GM12872 (cell line): Measurements from ENCODE around the gene ASGR1.
A peak's percentile ranks its signal among the peaks of the same experiment; 100 is the strongest.

Source experiments
- TF ChIP-seq, protein P1 (sequence below): IDR thresholded peaks from 3 replicates; pipeline ENCODE4 v1.5.1; 2011; ENCODE audit warnings: low read depth, mild to moderate bottlenecking, low read length, moderate library complexity; ENCODE audit not compliant: insufficient read depth

ASGR1 gene

DNA sequence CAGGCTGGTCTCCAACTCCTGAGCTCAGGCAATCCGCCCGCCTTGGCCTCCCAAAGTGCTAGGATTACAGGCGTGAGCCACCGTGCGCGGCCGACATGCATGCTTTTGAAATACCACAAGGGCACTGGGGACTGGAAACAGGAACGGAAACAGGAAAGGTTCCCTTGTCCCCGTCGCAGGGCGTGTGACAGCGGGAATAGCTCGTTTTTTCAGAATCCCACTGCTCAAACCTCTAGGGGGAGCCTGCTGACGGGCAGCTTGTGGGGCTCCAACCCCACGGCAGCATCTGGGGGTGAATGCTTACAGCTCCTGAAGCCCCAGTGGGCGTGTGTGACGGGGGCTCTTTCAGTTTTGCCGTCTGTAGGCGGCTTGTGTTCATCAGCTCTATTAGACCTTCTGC, 45.7 kb downstream of the ASGR1 start:
- TF ChIP-seq, protein P1, sequence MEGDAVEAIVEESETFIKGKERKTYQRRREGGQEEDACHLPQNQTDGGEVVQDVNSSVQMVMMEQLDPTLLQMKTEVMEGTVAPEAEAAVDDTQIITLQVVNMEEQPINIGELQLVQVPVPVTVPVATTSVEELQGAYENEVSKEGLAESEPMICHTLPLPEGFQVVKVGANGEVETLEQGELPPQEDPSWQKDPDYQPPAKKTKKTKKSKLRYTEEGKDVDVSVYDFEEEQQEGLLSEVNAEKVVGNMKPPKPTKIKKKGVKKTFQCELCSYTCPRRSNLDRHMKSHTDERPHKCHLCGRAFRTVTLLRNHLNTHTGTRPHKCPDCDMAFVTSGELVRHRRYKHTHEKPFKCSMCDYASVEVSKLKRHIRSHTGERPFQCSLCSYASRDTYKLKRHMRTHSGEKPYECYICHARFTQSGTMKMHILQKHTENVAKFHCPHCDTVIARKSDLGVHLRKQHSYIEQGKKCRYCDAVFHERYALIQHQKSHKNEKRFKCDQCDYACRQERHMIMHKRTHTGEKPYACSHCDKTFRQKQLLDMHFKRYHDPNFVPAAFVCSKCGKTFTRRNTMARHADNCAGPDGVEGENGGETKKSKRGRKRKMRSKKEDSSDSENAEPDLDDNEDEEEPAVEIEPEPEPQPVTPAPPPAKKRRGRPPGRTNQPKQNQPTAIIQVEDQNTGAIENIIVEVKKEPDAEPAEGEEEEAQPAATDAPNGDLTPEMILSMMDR: peak; percentile 71

DNA sequence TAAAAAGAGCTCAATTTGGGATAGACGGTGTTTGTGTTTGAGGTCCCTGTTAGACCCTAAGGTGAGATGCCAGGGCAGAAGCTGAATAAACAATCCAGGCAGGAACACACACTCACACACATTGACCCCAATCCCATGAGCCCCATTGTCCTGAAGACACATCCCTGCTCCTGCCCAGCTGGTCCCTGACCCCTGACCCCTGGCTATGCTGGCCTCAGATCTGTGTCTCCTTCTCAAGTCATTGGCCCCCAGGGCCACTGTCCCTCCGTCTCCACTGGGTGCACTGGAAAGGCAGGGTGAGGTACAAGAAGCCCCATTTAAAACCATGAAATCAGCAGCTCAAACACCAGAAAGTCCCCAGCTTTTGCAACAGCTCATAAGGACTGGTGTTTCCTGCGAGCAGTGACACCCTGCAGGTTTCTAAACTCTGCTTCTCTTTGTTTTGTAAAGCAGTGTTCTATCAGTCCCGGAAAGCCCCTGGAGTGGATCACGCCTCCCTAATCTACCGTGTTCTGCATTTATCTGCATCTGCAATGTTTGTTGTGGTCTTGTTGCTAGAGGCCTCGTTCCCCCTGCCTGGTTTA, 46.6 kb downstream of the ASGR1 start:
- TF ChIP-seq, protein P1: no peak

DNA sequence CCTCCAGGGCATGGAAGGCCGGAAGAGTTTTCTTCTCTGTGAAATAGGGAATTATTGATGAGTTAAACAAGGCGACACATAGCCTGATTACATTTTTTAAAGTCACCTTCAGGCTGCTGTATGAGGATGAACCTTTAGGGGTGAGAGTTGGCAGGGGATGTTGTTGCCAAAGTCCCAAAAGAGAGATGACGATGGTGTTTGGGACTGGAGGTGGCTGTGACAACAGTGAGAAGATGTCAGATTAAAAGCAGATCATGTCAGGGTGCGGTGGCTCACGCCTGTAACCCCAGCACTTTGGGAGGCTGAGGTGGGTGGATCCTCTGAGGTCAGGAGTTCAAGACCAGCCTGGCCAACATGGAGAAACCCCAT, 47.8 kb downstream of the ASGR1 start:
- TF ChIP-seq, protein P1: no peak

DNA sequence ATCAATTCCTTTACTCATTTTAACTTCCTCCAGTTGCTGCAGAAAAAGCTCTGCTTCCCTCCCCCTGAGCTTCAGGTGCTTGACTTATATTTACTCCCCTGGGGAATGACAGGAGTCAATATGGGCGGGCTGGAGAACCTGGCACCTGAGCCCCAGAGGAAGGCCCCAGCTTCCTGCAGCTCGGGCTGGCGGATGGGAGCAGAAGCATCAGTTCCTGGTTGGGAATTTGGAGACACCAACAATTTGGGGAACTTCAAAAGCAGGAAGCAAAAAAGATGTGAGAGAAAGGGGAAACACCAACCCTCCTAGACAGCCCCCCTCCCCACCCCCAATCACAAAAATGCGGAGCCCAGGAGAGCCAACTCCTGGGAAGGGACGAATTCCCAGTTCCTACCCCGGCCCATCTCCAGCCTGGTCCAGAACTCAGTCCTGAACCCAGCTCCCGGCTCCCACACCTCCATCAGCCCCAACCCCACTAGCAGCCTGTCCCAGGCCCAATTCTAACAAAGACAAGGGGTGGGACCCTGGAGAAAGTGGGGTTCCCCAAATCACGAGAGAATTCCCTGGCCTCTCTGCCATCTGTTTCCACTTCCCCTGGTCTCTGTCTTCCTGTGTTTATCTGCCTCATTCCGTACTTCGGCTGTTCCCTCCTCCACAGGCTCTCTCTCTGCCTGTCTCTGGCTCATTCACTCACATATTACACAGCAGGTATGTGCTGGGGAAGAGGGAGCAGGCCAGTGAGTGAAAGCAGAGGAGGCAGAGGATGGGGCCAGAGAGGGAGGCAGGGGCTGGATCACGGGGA, 48.3 kb downstream of the ASGR1 start:
- TF ChIP-seq, protein P1: no peak

DNA sequence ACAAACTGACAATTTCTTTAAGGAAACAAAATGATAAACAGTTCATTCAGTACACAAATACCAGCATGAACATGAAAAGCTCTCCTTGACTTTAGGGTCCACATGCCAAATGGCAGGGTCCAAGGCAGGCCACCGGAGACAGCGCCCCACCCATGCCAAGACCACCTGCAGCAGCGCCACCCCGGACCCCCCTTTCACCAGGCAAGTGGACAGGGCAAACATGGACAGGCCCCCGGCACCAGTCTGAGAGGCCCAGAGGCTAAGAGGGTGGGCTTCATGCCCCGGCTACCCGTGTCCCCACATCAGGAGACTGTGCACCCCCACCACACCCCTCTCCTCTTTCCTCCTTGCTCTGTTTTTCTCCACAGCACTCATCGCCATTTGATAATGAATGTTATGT, 49.9 kb downstream of the ASGR1 start:
- TF ChIP-seq, protein P1: no peak

DNA sequence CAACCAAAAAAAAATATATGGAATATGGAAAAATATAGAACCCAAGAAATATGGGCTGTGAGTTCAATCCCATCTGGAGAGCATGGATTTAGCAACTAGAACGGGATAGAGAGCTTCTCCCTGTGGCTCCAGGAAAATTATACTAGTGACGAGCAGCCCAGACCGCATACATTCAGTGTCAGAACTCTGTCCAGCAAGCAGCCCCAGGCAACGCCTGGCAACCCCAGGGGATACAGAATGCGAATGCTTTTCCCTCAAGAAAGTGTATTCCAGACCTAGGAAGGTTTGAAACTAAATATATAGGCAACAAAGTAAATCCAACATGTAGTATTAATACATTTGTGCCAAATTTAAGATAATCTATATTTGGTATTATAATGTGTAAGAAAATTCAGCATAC, 51.0 kb downstream of the ASGR1 start:
- TF ChIP-seq, protein P1: no peak

DNA sequence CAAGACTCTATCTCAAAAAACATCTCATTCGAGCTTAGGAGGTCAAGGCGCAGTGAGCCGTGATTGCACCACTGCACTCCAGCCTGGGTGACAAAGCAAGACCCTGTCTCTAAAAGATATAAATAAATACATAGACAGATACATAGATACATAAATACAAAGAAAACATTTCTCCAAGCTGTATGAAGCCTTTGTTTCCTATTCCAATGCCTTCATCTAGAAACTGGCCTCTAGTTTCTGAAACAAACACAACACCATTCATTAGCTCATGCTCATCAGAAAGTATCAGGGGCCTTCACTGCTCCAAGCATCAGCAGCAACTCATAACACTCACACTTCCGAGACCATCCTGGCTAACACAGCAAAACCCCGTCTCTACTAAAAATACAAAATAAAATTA, 54.2 kb downstream of the ASGR1 start:
- TF ChIP-seq, protein P1: no peak
